PC-3 (cell line): Measurements from ENCODE around the gene SLC35F2. TPM values are rescaled to one million over a fixed set of nuclear protein-coding genes. Genes with fewer than 3 reads are reported as not detected.

Source experiments
- ATAC-seq: fragments of 200-7000 bp; cut with Tn5 transposase; 2 replicates; pipeline ENCODE4 v1.9.1; 2020; ENCODE audit warnings: mild to moderate bottlenecking, moderate library complexity
- BruUV-seq: library from RNA; stranded (reverse); fragments of 400-500 nt; replicated peaks from 2 replicates; lab custom pipeline; 2021; lab: Mats Ljungman, UMichigan
- CTCF ChIA-PET: fragments of 300-600 bp; sonication (Branson Sonifier 250); formaldehyde crosslinking; loops from one replicate; lab custom pipeline; 2022; ENCODE audit warnings: antibody characterized with exemption; lab: Charles Lee
- POLR2A ChIA-PET: fragments of 300-600 bp; sonication (Branson Sonifier 250); formaldehyde crosslinking; loops from one replicate; lab custom pipeline; 2022; ENCODE audit warnings: antibody characterized with exemption; ENCODE audit not compliant: unreplicated experiment; lab: Charles Lee
- DNase-seq: peaks from one replicate; pipeline ENCODE4 v3.0.0-alpha.2; 2015
- H2AFZ ChIP-seq: fragments of 300-600 bp; sonication (generic); 2 replicates; pipeline ENCODE4 v1.6.0; 2016; ENCODE audit warnings: antibody characterized with exemption, low read length
- H3F3A ChIP-seq: fragments of 300-600 bp; sonication (generic); one replicate; pipeline ENCODE4 v1.6.0; 2017; ENCODE audit warnings: antibody characterized with exemption, low read length, control low read depth, mild to moderate bottlenecking; ENCODE audit not compliant: unreplicated experiment
- H3K27ac ChIP-seq: fragments of 300-600 bp; sonication (generic); 2 replicates; pipeline ENCODE4 v1.5.1; 2016; ENCODE audit warnings: mild to moderate bottlenecking, low read length
- H3K27me3 ChIP-seq: fragments of 300-600 bp; sonication (generic); 2 replicates; pipeline ENCODE4 v1.6.1; 2016; ENCODE audit warnings: low read length, mixed read lengths
- H3K36me3 ChIP-seq: fragments of 300-600 bp; sonication (generic); 2 replicates; pipeline ENCODE4 v1.6.1; 2016; ENCODE audit warnings: low read depth, mixed run types, low read length, mixed read lengths
- H3K4me1 ChIP-seq: fragments of 300-600 bp; sonication (generic); 2 replicates; pipeline ENCODE4 v1.5.1; 2016; ENCODE audit warnings: low read length; ENCODE audit not compliant: insufficient read depth
- H3K4me2 ChIP-seq: fragments of 300-600 bp; sonication (generic); 2 replicates; pipeline ENCODE4 v1.6.0; 2016; ENCODE audit warnings: low read length
- H3K4me3 ChIP-seq: fragments of 300-600 bp; sonication (generic); 2 replicates; pipeline ENCODE4 v1.5.1; 2016; ENCODE audit warnings: mild to moderate bottlenecking, low read length, mixed read lengths
- H3K79me2 ChIP-seq: fragments of 300-600 bp; sonication (generic); 2 replicates; pipeline ENCODE4 v1.6.1; 2017; ENCODE audit warnings: low read length, mixed read lengths
- H3K9ac ChIP-seq: fragments of 300-600 bp; sonication (generic); 2 replicates; pipeline ENCODE4 v1.6.0; 2016; ENCODE audit warnings: mild to moderate bottlenecking, low read length
- H3K9me2 ChIP-seq: fragments of 300-600 bp; sonication (generic); replicated peaks from 2 replicates; pipeline ENCODE4 v1.6.1; 2016; ENCODE audit warnings: mixed run types, low read length, mixed read lengths
- H3K9me3 ChIP-seq: fragments of 300-600 bp; sonication (generic); 2 replicates; pipeline ENCODE4 v1.6.1; 2016; ENCODE audit warnings: low read length, mixed read lengths
- H4K20me1 ChIP-seq: fragments of 300-600 bp; sonication (generic); 2 replicates; pipeline ENCODE4 v1.6.1; 2016; ENCODE audit warnings: low read length, mixed read lengths
- CTCF ChIP-seq: fragments of 300-600 bp; sonication (generic); conservative IDR thresholded peaks from 2 replicates; pipeline ENCODE4 v1.5.1; 2017; ENCODE audit warnings: antibody characterized with exemption, low read depth, mild to moderate bottlenecking, low read length
- EZH2 ChIP-seq: fragments of 300-600 bp; sonication (generic); IDR thresholded peaks from one replicate; pipeline ENCODE4 v1.6.1; 2017; ENCODE audit warnings: antibody characterized with exemption, mild to moderate bottlenecking, low read length; ENCODE audit not compliant: unreplicated experiment
- EZH2phosphoT487 ChIP-seq: fragments of 300-600 bp; sonication (generic); IDR thresholded peaks from 2 replicates; pipeline ENCODE4 v1.6.1; 2018; ENCODE audit warnings: mild to moderate bottlenecking, antibody characterized with exemption, low read length, borderline replicate concordance
- intact Hi-C: fragments of 100-400 bp; cut with micrococcal nuclease; formaldehyde crosslinking; loops from 2 replicates; pipeline ENCODE4 v1.9.0; 2023
- total RNA-seq: library from RNA; depleted of rRNA; stranded (reverse); fragments of >200 nt; gene quantifications from 2 replicates; pipeline ENCODE4 v1.2.3, GENCODE V29; 2014

The SLC35F2 gene
- total RNA-seq, 1 experiment from 2014 or later, result 210 TPM

GRCh38 chr11:107756553-107756952 lies 102.0 kb downstream of the SLC35F2 start:
- ChIA-PET CTCF (interaction anchor here (1.0 kb wide), 1 partner anchor 12 kb away, joined by 4 read pairs; no protein-coding TSS in a partner anchor), POLR2A (no interaction called here)
- DNase-seq, result no peak

GRCh38 chr11:107752949-107753822 lies 105.4 kb downstream of the SLC35F2 start:
- TF ChIP-seq EZH2 (no peak), EZH2phosphoT487 (no peak), CTCF (no peak)
- intact Hi-C loops, result no loop called here
- H3F3A ChIP-seq, result no peaks in the 10 kb centered on the region
- no peak for ATAC-seq
- no peaks in the 10 kb centered on the region for H4K20me1 ChIP-seq
- H3K79me2 ChIP-seq, result no peaks in the 10 kb centered on the region
- no peak overlapping the region for H3K4me3 ChIP-seq
- CTCF ChIA-PET, result no interaction called here
- no peak overlapping the region for H3K4me2 ChIP-seq
- H2AFZ ChIP-seq, result no peak overlapping the region
- no TSS peak for BruUV-seq
- POLR2A ChIA-PET, result no interaction called here
- no peak overlapping the region for H3K9ac ChIP-seq
- H3K9me3 ChIP-seq, result no peaks in the 10 kb centered on the region
- no peak overlapping the region for H3K27ac ChIP-seq
- peaks cover 50% of the 10 kb centered on the region for H3K27me3 ChIP-seq
- H3K4me1 ChIP-seq, result no peaks in the 10 kb centered on the region
- no peak for DNase-seq
- H3K9me2 ChIP-seq, result no peaks in the 10 kb centered on the region
- no peaks in the 10 kb centered on the region for H3K36me3 ChIP-seq

More at GRCh38 chr11:107756553-107756952, 102.0 kb downstream of the SLC35F2 start:
- H2AFZ ChIP-seq, result no peak overlapping the region
- intact Hi-C loops, result no loop called here
- H3K79me2 ChIP-seq, result no peaks in the 10 kb centered on the region
- H3K4me1 ChIP-seq, result no peaks in the 10 kb centered on the region
- no TSS peak for BruUV-seq
- H3K9me3 ChIP-seq, result no peaks in the 10 kb centered on the region
- no peaks in the 10 kb centered on the region for H3F3A ChIP-seq
- H4K20me1 ChIP-seq, result no peaks in the 10 kb centered on the region
- H3K4me2 ChIP-seq, result no peak overlapping the region
- H3K4me3 ChIP-seq, result no peak overlapping the region
- H3K27ac ChIP-seq, result no peak overlapping the region
- TF ChIP-seq CTCF (no peak), EZH2 (no peak), EZH2phosphoT487 (no peak)
- H3K9me2 ChIP-seq, result no peaks in the 10 kb centered on the region
- no peak for ATAC-seq
- peaks cover 29% of the 10 kb centered on the region for H3K27me3 ChIP-seq
- H3K36me3 ChIP-seq, result no peaks in the 10 kb centered on the region
- H3K9ac ChIP-seq, result no peak overlapping the region

GRCh38 chr11:107752508-107752907 lies 106.1 kb downstream of the SLC35F2 start:
- Histone ChIP-seq H3K27me3 (peaks cover 57% of the 10 kb centered on the region), H3K36me3 (no peaks in the 10 kb centered on the region), H3K9me2 (no peaks in the 10 kb centered on the region), H3K27ac (no peak overlapping the region), H2AFZ (no peak overlapping the region), H3K4me3 (no peak overlapping the region), H3K9ac (no peak overlapping the region), H3K9me3 (no peaks in the 10 kb centered on the region), H4K20me1 (no peaks in the 10 kb centered on the region), H3K4me2 (no peak overlapping the region), H3K4me1 (no peaks in the 10 kb centered on the region), H3K79me2 (no peaks in the 10 kb centered on the region), H3F3A (no peaks in the 10 kb centered on the region)
- ATAC-seq (no peak), DNase-seq (no peak)
- CTCF ChIA-PET, result no interaction called here
- intact Hi-C loops, result no loop called here
- no TSS peak for BruUV-seq
- POLR2A ChIA-PET, result no interaction called here
- TF ChIP-seq EZH2phosphoT487 (no peak), EZH2 (no peak), CTCF (no peak)
